Keratinocyte (primary cell): ENCODE data around the gene SMNDC1. TPM values are rescaled to one million over a fixed set of nuclear protein-coding genes. Genes with fewer than 3 reads are reported as not detected.
"Not testable (repeated sequence)": the region's sequence is repeated elsewhere in the genome, so short reads cannot be mapped to it uniquely, and the experiment has no call there.

Experiments
- DNase-seq: peaks from one replicate; pipeline ENCODE4 v3.0.0-alpha.2; 2011; ENCODE audit warnings: low read depth, missing footprints, low spot score
- FAIRE-seq: peaks from 2 replicates; lab custom pipeline; 2011; peaks lifted over from hg19 to GRCh38; lab: Jason Lieb, UNC
- H2AFZ ChIP-seq: 2 replicates; pipeline ENCODE4 v1.6.0; 2012; ENCODE audit warnings: low read length, control low read depth, inconsistent platforms; ENCODE audit not compliant: control insufficient read depth
- H3K27ac ChIP-seq: 2 replicates; pipeline ENCODE4 v1.5.1; 2011; ENCODE audit warnings: low read length; ENCODE audit not compliant: control insufficient read depth, insufficient read depth
- H3K27me3 ChIP-seq: 3 replicates; pipeline ENCODE4 v1.6.0; 2011; ENCODE audit warnings: low read length; ENCODE audit not compliant: control insufficient read depth, insufficient read depth; ENCODE audit errors: extremely low read depth
- H3K36me3 ChIP-seq, 2 experiments: 2 replicates in 1 of 2; 3 replicates in 1 of 2; pipeline ENCODE4 v1.5.1; 2011; ENCODE audit warnings: low read length in 2 of 2, mild to moderate bottlenecking in 1 of 2; ENCODE audit not compliant: control insufficient read depth in 2 of 2, insufficient read depth in 2 of 2; ENCODE audit errors: extremely low read depth in 1 of 2
- H3K4me1 ChIP-seq: 3 replicates; pipeline ENCODE4 v1.5.1; 2011; ENCODE audit warnings: low read length; ENCODE audit not compliant: control insufficient read depth, insufficient read depth; ENCODE audit errors: extremely low read depth
- H3K4me2 ChIP-seq: 3 replicates; pipeline ENCODE4 v1.6.0; 2011; ENCODE audit warnings: low read depth, low read length; ENCODE audit not compliant: control insufficient read depth, insufficient read depth; ENCODE audit errors: extremely low read depth
- H3K4me3 ChIP-seq, 3 experiments: fragments of 200-600 bp in 1 of 3; sonication (generic) in 1 of 3; 2 replicates in 2 of 3; 3 replicates in 1 of 3; pipeline ENCODE4 v1.5.1; 2011 to 2016; ENCODE audit warnings: low read length in 3 of 3, mild to moderate bottlenecking in 3 of 3, control low read depth in 2 of 3, inconsistent platforms in 1 of 3, low read depth in 1 of 3, mixed read lengths in 1 of 3, mixed run types in 1 of 3, moderate library complexity in 1 of 3; ENCODE audit not compliant: control insufficient read depth in 2 of 3, insufficient read depth in 2 of 3; ENCODE audit errors: extremely low read depth in 1 of 3
- H3K79me2 ChIP-seq: 2 replicates; pipeline ENCODE4 v1.6.0; 2012; ENCODE audit warnings: low read length; ENCODE audit not compliant: control insufficient read depth, insufficient read depth
- H3K9ac ChIP-seq: 3 replicates; pipeline ENCODE4 v1.6.0; 2011; ENCODE audit warnings: low read length; ENCODE audit not compliant: control insufficient read depth, insufficient read depth; ENCODE audit errors: extremely low read depth
- H3K9me1 ChIP-seq: 3 replicates; pipeline ENCODE4 v1.6.0; 2011; ENCODE audit warnings: low read length; ENCODE audit not compliant: control insufficient read depth, insufficient read depth; ENCODE audit errors: extremely low read depth
- H3K9me3 ChIP-seq: 2 replicates; pipeline ENCODE4 v1.5.1; 2012; ENCODE audit warnings: low read depth, low read length; ENCODE audit not compliant: control insufficient read depth
- H4K20me1 ChIP-seq: 3 replicates; pipeline ENCODE4 v1.6.0; 2011; ENCODE audit warnings: low read length; ENCODE audit not compliant: control insufficient read depth, insufficient read depth; ENCODE audit errors: extremely low read depth
- EZH2 ChIP-seq: IDR thresholded peaks from one replicate; pipeline ENCODE4 v1.6.1; 2012; ENCODE audit warnings: inconsistent platforms, mild to moderate bottlenecking, low read length, moderate library complexity
- dilution Hi-C: fragments of 300-500 bp; cut with MboI; formaldehyde crosslinking; loops from one replicate; pipeline ENCODE4 v1.7.0; 2020; ENCODE audit warnings: low sequenced_read_pairs; ENCODE audit not compliant: extremely low pct_ligation_motif_present
- polyA plus RNA-seq, 5 experiments: library from polyadenylated mRNA; depleted of rRNA in 3 of 5; stranded (reverse) in 3 of 5; stranded (forward) in 1 of 5; unstranded in 1 of 5; fragments of >200 nt; gene quantifications; 1 replicate in 1 of 5; 2 replicates in 3 of 5; 3 replicates in 1 of 5; pipeline versions ENCODE4 v1.2.1 to v1.2.3, GENCODE V29; 2011 to 2012; ENCODE audit warnings: missing spikeins in 2 of 5, low read depth in 1 of 5, low replicate concordance in 1 of 5
- TF ChIP-seq, protein P1 (sequence below), 3 experiments: IDR thresholded peaks in 1 of 3; conservative IDR thresholded peaks in 1 of 3; optimal IDR thresholded peaks in 1 of 3; 2 replicates in 2 of 3; 3 replicates in 1 of 3; pipeline versions ENCODE3 to v1.5.1; 2011; ENCODE audit warnings: low read length in 3 of 3, mild to moderate bottlenecking in 3 of 3, moderate library complexity in 2 of 3, control low read depth in 1 of 3, inconsistent platforms in 1 of 3; ENCODE audit not compliant: insufficient read depth in 2 of 3; ENCODE audit errors: extremely low read depth in 1 of 3

Gene SMNDC1
- polyA plus RNA-seq, 1 donor (not counting 4 experiments of a cell fraction or from before 2014, with no cell fraction given) = 19.8 TPM

DNA sequence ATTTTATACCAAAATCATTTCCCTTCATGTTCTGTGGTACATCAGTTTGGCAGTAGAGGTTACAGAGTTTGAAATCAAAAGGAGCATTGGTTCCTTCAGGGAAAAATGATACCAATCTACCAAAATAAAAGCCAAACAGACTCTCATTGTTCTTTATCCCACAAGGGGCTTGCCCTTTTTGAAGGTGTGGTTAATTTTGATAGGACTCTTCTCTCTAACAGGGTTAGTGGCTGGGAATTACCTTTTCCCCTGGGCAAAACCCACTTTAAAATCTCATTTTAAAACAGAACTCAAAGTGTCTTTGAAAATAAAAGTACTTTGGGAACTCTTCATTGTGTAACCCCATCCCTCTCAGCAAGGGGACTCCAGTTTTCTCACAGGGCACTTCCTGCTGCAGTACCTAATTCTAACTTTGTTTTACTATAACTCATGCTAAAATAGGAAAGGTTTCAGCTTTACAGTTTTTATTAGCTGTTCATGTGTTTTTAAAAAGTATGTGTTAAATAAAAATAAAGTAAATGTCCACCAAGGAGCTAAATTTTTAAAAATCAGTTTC, 30.6 kb downstream of the SMNDC1 start:
- TF ChIP-seq, protein P1, sequence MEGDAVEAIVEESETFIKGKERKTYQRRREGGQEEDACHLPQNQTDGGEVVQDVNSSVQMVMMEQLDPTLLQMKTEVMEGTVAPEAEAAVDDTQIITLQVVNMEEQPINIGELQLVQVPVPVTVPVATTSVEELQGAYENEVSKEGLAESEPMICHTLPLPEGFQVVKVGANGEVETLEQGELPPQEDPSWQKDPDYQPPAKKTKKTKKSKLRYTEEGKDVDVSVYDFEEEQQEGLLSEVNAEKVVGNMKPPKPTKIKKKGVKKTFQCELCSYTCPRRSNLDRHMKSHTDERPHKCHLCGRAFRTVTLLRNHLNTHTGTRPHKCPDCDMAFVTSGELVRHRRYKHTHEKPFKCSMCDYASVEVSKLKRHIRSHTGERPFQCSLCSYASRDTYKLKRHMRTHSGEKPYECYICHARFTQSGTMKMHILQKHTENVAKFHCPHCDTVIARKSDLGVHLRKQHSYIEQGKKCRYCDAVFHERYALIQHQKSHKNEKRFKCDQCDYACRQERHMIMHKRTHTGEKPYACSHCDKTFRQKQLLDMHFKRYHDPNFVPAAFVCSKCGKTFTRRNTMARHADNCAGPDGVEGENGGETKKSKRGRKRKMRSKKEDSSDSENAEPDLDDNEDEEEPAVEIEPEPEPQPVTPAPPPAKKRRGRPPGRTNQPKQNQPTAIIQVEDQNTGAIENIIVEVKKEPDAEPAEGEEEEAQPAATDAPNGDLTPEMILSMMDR (optimal IDR thresholded peaks at IDR 0.05 in 1 of 3, IDR thresholded peaks at IDR 0.05 in 1 of 3, conservative IDR thresholded peaks at IDR 0.05 in 1 of 3; ENCODE audit: extremely low read depth in 1 of 3, insufficient read depth in 2 of 3, low read length in 3 of 3) = no peak
- TF ChIP-seq EZH2 = no peak
- no peak overlapping the region for H3K4me2 ChIP-seq
- H3K9me1 ChIP-seq = no peaks in the 10 kb centered on the region
- no peaks in the 10 kb centered on the region for H3K4me1 ChIP-seq
- no peaks in the 10 kb centered on the region for H3K79me2 ChIP-seq
- no peaks in the 10 kb centered on the region for H4K20me1 ChIP-seq
- DNase-seq = no peak
- no peak overlapping the region for H2AFZ ChIP-seq
- no peak overlapping the region for H3K27ac ChIP-seq
- no peaks in the 10 kb centered on the region for H3K9me3 ChIP-seq
- no peak for FAIRE-seq
- H3K36me3 ChIP-seq = no peaks in the 10 kb centered on the region
- no peaks in the 10 kb centered on the region for H3K27me3 ChIP-seq
- H3K9ac ChIP-seq = no peak overlapping the region
- dilution Hi-C loops = no loop called here
- H3K4me3 ChIP-seq = no peak overlapping the region

DNA sequence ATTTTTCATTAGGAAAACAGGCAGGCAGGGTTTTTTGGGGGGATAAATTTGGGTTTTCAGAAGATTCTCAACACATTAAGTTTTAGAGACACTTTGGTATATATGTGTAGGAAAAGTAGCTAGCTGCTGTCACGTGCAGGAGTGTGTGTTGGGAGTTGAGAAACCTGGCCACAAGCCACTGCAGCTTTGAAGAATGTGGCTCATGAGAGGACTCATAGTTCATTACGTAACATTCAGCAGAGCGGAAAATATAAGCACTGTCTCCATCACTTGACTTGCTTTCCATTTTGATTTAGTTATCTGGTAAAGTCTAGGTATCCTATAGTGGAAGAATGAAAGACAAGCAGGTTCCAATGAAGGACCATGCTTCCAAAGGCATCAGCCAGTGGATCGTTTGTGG, 31.2 kb downstream of the SMNDC1 start:
- Histone ChIP-seq H3K9me3 (no peaks in the 10 kb centered on the region), H3K4me3 (no peak overlapping the region), H3K79me2 (no peaks in the 10 kb centered on the region), H3K4me2 (no peak overlapping the region), H3K36me3 (no peaks in the 10 kb centered on the region), H4K20me1 (no peaks in the 10 kb centered on the region), H3K27me3 (no peaks in the 10 kb centered on the region), H3K4me1 (no peaks in the 10 kb centered on the region), H3K9me1 (no peaks in the 10 kb centered on the region), H3K27ac (no peak overlapping the region), H3K9ac (no peak overlapping the region), H2AFZ (no peak overlapping the region)
- DNase-seq = no peak
- FAIRE-seq = peak; percentile 76
- dilution Hi-C loops = no loop called here
- TF ChIP-seq, protein P1 (optimal IDR thresholded peaks at IDR 0.05 in 1 of 3, IDR thresholded peaks at IDR 0.05 in 1 of 3, conservative IDR thresholded peaks at IDR 0.05 in 1 of 3; ENCODE audit: extremely low read depth in 1 of 3, insufficient read depth in 2 of 3, low read length in 3 of 3) = no peak
- no peak for TF ChIP-seq EZH2

DNA sequence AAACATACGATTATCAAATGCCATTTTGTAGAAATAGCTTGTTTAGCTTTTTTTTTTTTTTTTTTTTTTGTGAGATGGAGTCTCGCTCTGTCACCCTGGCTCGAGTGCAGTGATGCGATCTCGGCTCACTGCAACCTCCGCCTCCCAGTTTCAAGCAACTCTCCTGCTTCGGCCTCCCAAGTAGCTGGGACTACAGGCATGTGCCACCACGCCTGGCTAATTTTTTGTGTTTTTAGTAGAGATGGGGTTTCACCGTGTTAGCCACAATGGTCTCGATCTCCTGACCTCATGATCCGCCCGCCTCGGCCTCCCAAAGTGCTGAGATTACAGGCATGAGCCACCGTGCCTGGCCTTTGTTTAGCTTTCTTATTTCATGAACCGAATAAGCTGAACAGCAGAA, 31.7 kb downstream of the SMNDC1 start:
- H3K9me1 ChIP-seq, H3K27ac ChIP-seq, H4K20me1 ChIP-seq, H3K4me3 ChIP-seq, H3K4me1 ChIP-seq, H3K79me2 ChIP-seq, H3K36me3 ChIP-seq, FAIRE-seq, DNase-seq, H3K27me3 ChIP-seq, dilution Hi-C loops, H3K4me2 ChIP-seq, H2AFZ ChIP-seq, H3K9ac ChIP-seq, H3K9me3 ChIP-seq: not testable (repeated sequence)
